Lower leg skin (tissue), 3 donors: ENCODE data around the gene GABRA1.

Experiments
- CTCF ChIP-seq, 3 donors: fragments of 450-650 bp; IDR thresholded peaks; one replicate each; pipeline ENCODE4 v1.5.1; 2016; ENCODE audit warnings: antibody characterized with exemption in 3 of 3, mild to moderate bottlenecking in 3 of 3, moderate library complexity in 2 of 3
- POLR2A ChIP-seq, 2 donors: fragments of 450-650 bp; IDR thresholded peaks; one replicate each; pipeline ENCODE4 v1.6.1; 2016 to 2017; ENCODE audit warnings: antibody characterized with exemption in 2 of 2, mild to moderate bottlenecking in 1 of 2, moderate library complexity in 1 of 2

GRCh38 chr5:161847447-161847846, 473 bp upstream of the GABRA1 start:
- TF ChIP-seq CTCF (IDR thresholded peaks at IDR 0.05) (no peak), POLR2A (IDR thresholded peaks at IDR 0.05) (no peak)
